ENCODE measurements around the gene LIN7C. TPM values are rescaled to one million over a fixed set of nuclear protein-coding genes. Genes with fewer than 3 reads are reported as not detected.
"Not testable (repeated sequence)": the region's sequence is repeated elsewhere in the genome, so short reads cannot be mapped to it uniquely, and the experiment has no call there.

Gene LIN7C
- total RNA-seq, 1 donor from 2014 or later: 43.3 TPM

DNA sequence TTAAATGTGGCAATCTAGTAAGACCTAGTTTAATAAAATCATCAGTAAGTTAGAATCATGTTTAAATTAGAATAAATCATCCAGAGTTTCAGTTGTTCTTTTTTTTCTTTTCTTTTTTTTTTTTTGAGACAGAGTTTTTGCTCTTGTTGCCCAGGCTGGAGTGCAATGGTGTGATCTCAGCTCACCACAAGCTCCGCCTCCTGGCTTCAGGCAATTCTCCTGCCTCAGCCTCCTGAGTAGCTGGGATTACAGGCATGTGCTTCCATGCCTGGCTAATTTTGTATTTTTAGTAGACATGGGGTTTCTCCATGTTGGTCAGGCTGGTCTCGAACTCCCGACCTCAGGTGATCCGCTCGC lies 58.4 kb downstream of the LIN7C start:
- not testable (repeated sequence) for DNase-seq (ENCODE audit: low read depth, low spot score)

DNA sequence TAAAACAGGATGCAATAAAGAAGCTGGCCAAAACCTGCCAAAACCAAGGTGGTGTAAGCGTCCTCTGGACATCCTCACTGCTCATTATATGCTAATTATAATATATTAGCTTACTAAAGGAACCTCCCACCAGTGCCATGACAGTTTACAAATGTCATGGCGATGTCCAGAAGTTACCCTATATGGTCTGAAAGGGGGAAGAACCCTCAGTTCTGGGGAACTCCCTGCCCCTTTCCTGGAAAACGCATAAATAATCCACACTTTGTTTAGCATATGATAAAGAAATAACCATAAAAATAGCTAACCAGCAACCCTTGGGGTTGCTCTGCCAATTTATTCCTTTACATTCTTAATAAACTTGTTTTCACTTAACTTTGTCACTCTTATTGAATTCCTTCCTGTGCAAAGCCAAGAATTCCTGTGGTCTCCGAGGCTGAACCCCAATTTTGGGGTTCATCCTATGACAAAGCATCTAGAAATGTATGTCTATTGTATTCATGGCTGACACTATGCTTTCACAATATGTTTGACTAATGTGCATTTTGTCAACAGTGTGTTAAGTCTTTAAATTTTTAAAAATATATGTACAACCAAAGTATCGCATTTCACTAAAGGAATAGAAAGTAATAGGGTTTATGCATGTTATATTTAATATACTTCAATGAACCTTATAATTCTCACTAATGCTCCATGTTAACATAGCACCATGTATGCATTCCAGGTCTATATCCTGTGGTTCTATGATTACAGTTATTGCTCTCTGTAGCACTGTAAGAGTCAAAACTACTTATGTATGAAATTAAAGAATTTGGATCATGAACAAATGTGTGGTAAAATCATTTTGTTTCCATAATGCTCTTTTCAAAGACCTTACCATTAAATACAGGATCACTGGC lies 59.0 kb downstream of the LIN7C start:
- DNase-seq (ENCODE audit: low read depth, low spot score): no peak

DNA sequence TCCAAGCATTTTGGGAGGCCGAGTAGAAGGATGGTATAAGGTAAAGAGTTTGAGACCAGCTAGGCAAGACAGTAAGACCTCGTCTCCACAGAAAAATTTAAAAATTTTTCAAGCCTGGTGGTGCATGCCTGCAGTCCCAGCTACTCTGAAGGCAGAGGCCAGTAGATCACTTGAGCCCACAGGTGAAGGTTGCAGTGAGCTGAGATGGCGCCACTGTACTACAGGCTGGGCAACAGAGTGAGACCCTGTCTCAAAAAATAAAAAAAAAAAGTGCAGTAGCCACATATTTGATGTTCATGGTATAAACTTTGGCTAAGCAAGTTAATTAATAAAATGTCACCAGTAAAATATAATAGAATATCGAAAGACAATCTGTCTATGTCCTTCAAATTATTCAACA lies 60.9 kb downstream of the LIN7C start:
- no peak for DNase-seq (ENCODE audit: low read depth, low spot score)

DNA sequence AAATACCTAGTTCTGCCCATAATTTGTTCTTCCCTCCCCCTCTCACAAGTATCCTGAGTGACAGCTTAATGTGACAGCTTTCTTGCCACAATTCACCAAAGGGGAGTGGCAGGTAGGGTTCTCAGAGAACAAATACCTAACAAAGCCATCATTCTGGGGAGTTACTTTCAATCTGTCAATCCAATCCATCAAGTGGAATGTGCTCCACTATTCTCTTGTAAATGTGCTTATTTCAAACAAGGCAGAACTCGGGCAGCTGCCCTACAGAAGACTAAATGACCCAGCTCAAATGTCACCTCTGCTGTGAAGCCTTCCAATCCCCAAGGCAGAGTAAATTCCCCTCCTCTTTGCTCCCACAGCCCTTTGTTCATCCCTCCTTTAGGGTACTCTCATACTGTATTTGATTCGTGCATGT lies 61.8 kb downstream of the LIN7C start:
- no peak for DNase-seq (ENCODE audit: low read depth, low spot score)

Other genes with a start within 250 kb of the LIN7C start
- gene CCDC34, start 143.6 kb downstream of the LIN7C start, total RNA-seq: 4.6 and 6.9 TPM in 2 replicates
- 4.3 and 9.0 TPM in 2 replicates for gene LGR4, start 34.0 kb downstream of the LIN7C start, total RNA-seq
- gene BDNF, start 193.7 kb upstream of the LIN7C start, total RNA-seq: 2.7 and 3.4 TPM in 2 replicates